Ishikawa (cell line): ENCODE data around the gene PHYHD1.

Source experiments
- CEBPB ChIP-seq: IDR thresholded peaks from 2 replicates; pipeline ENCODE4 v1.6.1; 2012
- CREB1 ChIP-seq: IDR thresholded peaks from 2 replicates; pipeline ENCODE4 v1.6.1; 2012; ENCODE audit warnings: low read depth
- EGR1 ChIP-seq: IDR thresholded peaks from 2 replicates; pipeline ENCODE4 v1.6.1; 2012
- EP300 ChIP-seq: IDR thresholded peaks from 2 replicates; pipeline ENCODE4 v1.6.1; 2012; ENCODE audit warnings: borderline replicate concordance
- FOXM1 ChIP-seq: IDR thresholded peaks from 2 replicates; pipeline ENCODE4 v1.6.1; 2012; ENCODE audit warnings: low read depth, borderline replicate concordance
- NFIC ChIP-seq: IDR thresholded peaks from 2 replicates; pipeline ENCODE4 v1.6.1; 2012
- RAD21 ChIP-seq: IDR thresholded peaks from 2 replicates; pipeline ENCODE4 v1.6.1; 2012; ENCODE audit warnings: low read depth
- TAF1 ChIP-seq: IDR thresholded peaks from 2 replicates; pipeline ENCODE4 v1.6.1; 2012; ENCODE audit warnings: low read depth, mild to moderate bottlenecking
- TCF12 ChIP-seq: IDR thresholded peaks from 2 replicates; pipeline ENCODE4 v1.6.1; 2012; ENCODE audit warnings: low read depth
- TEAD4 ChIP-seq: IDR thresholded peaks from 2 replicates; pipeline ENCODE4 v1.6.1; 2012
- YY1 ChIP-seq: IDR thresholded peaks from 2 replicates; pipeline ENCODE4 v1.6.1; 2012; ENCODE audit warnings: low read depth
- ZBTB7A ChIP-seq: IDR thresholded peaks from 2 replicates; pipeline ENCODE4 v1.6.1; 2012; ENCODE audit warnings: low read depth
- TF ChIP-seq, protein P1 (sequence below): IDR thresholded peaks from 2 replicates; pipeline ENCODE4 v1.6.1; 2012
- TF ChIP-seq, protein P2 (sequence below): IDR thresholded peaks from 2 replicates; pipeline ENCODE4 v1.6.1; 2012; ENCODE audit warnings: low read depth, mild to moderate bottlenecking
- TF ChIP-seq, protein P3 (sequence below): IDR thresholded peaks from 2 replicates; pipeline ENCODE4 v1.6.1; 2012

PHYHD1 gene

DNA sequence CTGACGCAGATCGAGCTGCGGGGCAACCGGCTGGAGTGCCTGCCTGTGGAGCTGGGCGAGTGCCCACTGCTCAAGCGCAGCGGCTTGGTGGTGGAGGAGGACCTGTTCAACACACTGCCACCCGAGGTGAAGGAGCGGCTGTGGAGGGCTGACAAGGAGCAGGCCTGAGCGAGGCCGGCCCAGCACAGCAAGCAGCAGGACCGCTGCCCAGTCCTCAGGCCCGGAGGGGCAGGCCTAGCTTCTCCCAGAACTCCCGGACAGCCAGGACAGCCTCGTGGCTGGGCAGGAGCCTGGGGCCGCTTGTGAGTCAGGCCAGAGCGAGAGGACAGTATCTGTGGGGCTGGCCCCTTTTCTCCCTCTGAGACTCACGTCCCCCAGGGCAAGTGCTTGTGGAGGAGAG, 4.6 kb upstream of the PHYHD1 start:
- TF ChIP-seq NFIC: no peak
- no peak for TF ChIP-seq EGR1
- no peak for TF ChIP-seq FOXM1

DNA sequence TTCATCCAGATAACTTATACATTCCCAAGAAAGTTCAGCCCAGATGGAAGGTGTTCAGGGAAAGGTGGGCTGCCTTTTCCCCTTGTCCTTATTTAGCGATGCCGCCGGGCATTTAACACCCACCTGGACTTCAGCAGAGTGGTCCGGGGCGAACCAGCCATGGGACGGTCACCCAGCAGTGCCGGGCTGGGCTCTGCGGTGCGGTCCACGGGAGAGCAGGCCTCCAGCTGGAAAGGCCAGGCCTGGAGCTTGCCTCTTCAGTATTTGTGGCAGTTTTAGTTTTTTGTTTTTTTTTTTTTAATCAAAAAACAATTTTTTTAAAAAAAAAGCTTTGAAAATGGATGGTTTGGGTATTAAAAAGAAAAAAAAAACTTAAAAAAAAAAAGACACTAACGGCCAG, 4.0 kb upstream of the PHYHD1 start:
- no peak for TF ChIP-seq YY1
- no peak for TF ChIP-seq FOXM1
- no peak for TF ChIP-seq RAD21
- TF ChIP-seq, protein P1, sequence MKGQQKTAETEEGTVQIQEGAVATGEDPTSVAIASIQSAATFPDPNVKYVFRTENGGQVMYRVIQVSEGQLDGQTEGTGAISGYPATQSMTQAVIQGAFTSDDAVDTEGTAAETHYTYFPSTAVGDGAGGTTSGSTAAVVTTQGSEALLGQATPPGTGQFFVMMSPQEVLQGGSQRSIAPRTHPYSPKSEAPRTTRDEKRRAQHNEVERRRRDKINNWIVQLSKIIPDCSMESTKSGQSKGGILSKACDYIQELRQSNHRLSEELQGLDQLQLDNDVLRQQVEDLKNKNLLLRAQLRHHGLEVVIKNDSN: no peak
- no peak for TF ChIP-seq EP300
- TF ChIP-seq, protein P2, sequence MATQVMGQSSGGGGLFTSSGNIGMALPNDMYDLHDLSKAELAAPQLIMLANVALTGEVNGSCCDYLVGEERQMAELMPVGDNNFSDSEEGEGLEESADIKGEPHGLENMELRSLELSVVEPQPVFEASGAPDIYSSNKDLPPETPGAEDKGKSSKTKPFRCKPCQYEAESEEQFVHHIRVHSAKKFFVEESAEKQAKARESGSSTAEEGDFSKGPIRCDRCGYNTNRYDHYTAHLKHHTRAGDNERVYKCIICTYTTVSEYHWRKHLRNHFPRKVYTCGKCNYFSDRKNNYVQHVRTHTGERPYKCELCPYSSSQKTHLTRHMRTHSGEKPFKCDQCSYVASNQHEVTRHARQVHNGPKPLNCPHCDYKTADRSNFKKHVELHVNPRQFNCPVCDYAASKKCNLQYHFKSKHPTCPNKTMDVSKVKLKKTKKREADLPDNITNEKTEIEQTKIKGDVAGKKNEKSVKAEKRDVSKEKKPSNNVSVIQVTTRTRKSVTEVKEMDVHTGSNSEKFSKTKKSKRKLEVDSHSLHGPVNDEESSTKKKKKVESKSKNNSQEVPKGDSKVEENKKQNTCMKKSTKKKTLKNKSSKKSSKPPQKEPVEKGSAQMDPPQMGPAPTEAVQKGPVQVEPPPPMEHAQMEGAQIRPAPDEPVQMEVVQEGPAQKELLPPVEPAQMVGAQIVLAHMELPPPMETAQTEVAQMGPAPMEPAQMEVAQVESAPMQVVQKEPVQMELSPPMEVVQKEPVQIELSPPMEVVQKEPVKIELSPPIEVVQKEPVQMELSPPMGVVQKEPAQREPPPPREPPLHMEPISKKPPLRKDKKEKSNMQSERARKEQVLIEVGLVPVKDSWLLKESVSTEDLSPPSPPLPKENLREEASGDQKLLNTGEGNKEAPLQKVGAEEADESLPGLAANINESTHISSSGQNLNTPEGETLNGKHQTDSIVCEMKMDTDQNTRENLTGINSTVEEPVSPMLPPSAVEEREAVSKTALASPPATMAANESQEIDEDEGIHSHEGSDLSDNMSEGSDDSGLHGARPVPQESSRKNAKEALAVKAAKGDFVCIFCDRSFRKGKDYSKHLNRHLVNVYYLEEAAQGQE: no peak
- TF ChIP-seq, protein P3, sequence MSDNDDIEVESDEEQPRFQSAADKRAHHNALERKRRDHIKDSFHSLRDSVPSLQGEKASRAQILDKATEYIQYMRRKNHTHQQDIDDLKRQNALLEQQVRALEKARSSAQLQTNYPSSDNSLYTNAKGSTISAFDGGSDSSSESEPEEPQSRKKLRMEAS: no peak
- TF ChIP-seq CREB1: no peak
- TF ChIP-seq ZBTB7A: no peak
- TF ChIP-seq NFIC: no peak
- TF ChIP-seq EGR1: no peak
- no peak for TF ChIP-seq CEBPB
- no peak for TF ChIP-seq TEAD4
- no peak for TF ChIP-seq TAF1

DNA sequence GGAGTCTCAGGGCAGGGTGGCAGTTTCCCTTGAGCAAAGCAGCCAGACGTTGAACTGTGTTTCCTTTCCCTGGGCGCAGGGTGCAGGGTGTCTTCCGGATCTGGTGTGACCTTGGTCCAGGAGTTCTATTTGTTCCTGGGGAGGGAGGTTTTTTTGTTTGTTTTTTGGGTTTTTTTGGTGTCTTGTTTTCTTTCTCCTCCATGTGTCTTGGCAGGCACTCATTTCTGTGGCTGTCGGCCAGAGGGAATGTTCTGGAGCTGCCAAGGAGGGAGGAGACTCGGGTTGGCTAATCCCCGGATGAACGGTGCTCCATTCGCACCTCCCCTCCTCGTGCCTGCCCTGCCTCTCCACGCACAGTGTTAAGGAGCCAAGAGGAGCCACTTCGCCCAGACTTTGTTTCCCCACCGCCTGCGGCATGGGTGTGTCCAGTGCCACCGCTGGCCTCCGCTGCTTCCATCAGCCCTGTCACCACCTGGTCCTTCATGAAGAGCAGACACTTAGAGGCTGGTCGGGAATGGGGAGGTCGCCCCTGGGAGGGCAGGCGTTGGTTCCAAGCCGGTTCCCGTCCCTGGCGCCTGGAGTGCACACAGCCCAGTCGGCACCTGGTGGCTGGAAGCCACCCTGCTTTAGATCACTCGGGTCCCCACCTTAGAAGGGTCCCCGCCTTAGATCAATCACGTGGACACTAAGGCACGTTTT, 3.5 kb upstream of the PHYHD1 start:
- TF ChIP-seq CEBPB (no peak), EGR1 (no peak), RAD21 (no peak), TCF12 (no peak), ZBTB7A (no peak), YY1 (no peak), NFIC (peak; percentile 51), CREB1 (no peak), TEAD4 (no peak), TAF1 (no peak), FOXM1 (no peak), EP300 (no peak)
- TF ChIP-seq, protein P1: no peak
- TF ChIP-seq, protein P3: peak; percentile 42; the same call in 1 of the 2 replicates

DNA sequence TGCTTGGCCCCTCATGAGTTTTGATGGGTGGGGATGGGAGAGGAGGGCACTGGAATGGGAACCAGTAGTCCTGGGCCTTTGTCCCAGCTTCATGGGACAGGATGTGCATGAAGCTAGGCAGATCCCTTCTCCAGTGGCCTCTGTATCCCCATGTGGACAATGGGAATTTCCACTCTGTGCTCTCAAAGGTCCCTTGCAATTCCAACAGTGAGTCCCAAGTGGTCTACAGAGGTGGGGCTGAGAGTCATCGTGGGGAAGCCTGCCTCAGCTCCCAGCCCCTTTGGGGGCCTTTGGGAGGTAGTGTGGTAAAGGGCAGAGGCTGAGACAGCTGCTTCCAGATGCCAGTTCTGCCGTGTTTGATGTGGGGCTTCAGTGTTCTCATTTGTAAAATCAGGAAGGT, 1.9 kb upstream of the PHYHD1 start:
- no peak for TF ChIP-seq NFIC
- no peak for TF ChIP-seq CEBPB
- TF ChIP-seq, protein P2: no peak
- TF ChIP-seq RAD21: no peak
- no peak for TF ChIP-seq CREB1
- no peak for TF ChIP-seq TEAD4

DNA sequence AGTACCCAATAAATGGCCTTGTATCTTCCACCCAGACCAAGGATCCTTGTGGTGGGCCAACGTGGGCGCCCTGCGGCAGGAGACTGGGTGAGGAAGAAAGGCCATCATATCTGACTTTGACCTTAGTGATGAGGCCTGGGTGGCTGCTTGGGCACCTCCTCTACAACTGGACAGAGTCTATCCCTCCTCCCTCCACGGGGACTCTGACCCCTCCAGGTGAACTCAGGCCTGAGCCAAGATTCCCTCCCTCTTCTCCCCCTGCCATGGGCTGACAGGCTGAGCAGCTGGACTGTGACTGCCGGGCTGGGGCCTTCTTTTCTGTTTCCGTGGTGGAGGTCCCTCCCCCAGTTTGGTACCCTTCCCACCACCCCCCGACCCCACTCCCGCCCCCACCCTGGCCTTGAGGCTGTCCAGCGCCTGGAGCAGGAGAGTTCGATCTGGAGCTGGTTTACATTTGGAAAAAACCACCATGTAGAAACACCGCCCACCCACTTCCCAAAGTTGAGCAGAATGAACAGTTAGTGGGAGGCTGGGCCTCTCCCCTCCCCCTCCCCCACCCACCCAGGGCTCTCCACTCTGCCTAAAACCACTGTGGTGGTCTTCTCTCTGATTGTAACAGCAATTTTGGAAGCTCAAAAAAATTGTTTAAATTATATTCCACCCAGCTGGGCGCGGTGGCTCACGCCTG, 1.2 kb upstream of the PHYHD1 start:
- TF ChIP-seq TEAD4 (no peak), RAD21 (no peak), TCF12 (no peak), TAF1 (no peak), NFIC (no peak), CEBPB (no peak), ZBTB7A (no peak), EP300 (no peak), EGR1 (no peak), FOXM1 (no peak), CREB1 (no peak), YY1 (no peak)
- TF ChIP-seq, protein P3: no peak
- TF ChIP-seq, protein P1: no peak
- TF ChIP-seq, protein P2: no peak
